Measurements from ENCODE around the gene TMEM229A. TPM values are rescaled to one million over a fixed set of nuclear protein-coding genes. Genes with fewer than 3 reads are reported as not detected.

TMEM229A gene
- total RNA-seq, 1 experiment from 2014 or later: not detected

Other genes with a start within 250 kb of the TMEM229A start
- 0.13 TPM in 1 of 2 replicates, not detected in the other for gene HYAL4, start 187.9 kb downstream of the TMEM229A start, total RNA-seq (2014; rRNA removed; shearing (Covaris generic))
- gene SPAM1, start 107.8 kb downstream of the TMEM229A start, total RNA-seq (2014; rRNA removed; shearing (Covaris generic)): not detected in 2 replicates

Data from HT1080 (cell line).